Measurements from ENCODE around the gene MSMP. TPM values are rescaled to one million over a fixed set of nuclear protein-coding genes. Genes with fewer than 3 reads are reported as not detected.

The MSMP gene
- total and polyA plus RNA-seq, 2 experiments from 2014 or later: 0.81 TPM; not detected in 1

GRCh38 chr9:35771075-35771433 lies 17.0 kb upstream of the MSMP start:
- H4K20me1 ChIP-seq (replicated peaks; ENCODE audit: insufficient read depth): peaks cover 3% of the 10 kb centered on the region; the same call in 1 of the 2 replicates
- no peak overlapping the region for H3K4me3 Mint-ChIP-seq
- H3K36me3 ChIP-seq (ENCODE audit: insufficient read depth): no peaks in the 10 kb centered on the region
- H3K27ac ChIP-seq (ENCODE audit: low read depth): no peak overlapping the region
- no peak overlapping the region for H3K4me3 ChIP-seq
- no peak for TF ChIP-seq ETS1 (IDR thresholded peaks at IDR 0.05)
- TF ChIP-seq REST (IDR thresholded peaks at IDR 0.05; ENCODE audit: unreplicated experiment): no peak
- TF ChIP-seq CREB1 (CRISPR knock-in tag; IDR thresholded peaks at IDR 0.05; ENCODE audit: low read depth): no peak
- no peak for TF ChIP-seq EZH2phosphoT487 (IDR thresholded peaks at IDR 0.05; ENCODE audit: unreplicated experiment)
- no peak for TF ChIP-seq NANOG (IDR thresholded peaks at IDR 0.05; ENCODE audit: borderline replicate concordance)
- no peak for TF ChIP-seq STAT1 (IDR thresholded peaks at IDR 0.05; ENCODE audit: unreplicated experiment)
- no peak for TF ChIP-seq ZNF462 (CRISPR knock-in tag; IDR thresholded peaks at IDR 0.05)
- TF ChIP-seq ZNF114 (CRISPR knock-in tag; IDR thresholded peaks at IDR 0.05): no peak
- TF ChIP-seq POLR2AphosphoS5 (IDR thresholded peaks at IDR 0.05; ENCODE audit: low read depth): no peak
- TF ChIP-seq CTCF (conservative IDR thresholded peaks at IDR 0.05; ENCODE audit: low read depth in 2 of 2): no peak
- no peak for TF ChIP-seq ZNF331 (CRISPR knock-in tag; IDR thresholded peaks at IDR 0.05; ENCODE audit: low read depth)
- TF ChIP-seq EZH2 (IDR thresholded peaks at IDR 0.05; ENCODE audit: low read depth, unreplicated experiment): no peak
- no peak for TF ChIP-seq JUNB (IDR thresholded peaks at IDR 0.05; ENCODE audit: unreplicated experiment)
- no peaks in the 10 kb centered on the region for H3K9me3 Mint-ChIP-seq
- H3K79me2 ChIP-seq (replicated peaks; ENCODE audit: insufficient read depth): peaks cover 7% of the 10 kb centered on the region; the same call in 1 of the 2 replicates
- no peak overlapping the region for H2AFZ ChIP-seq
- H3K4me1 ChIP-seq (ENCODE audit: insufficient read depth): peaks cover 13% of the 10 kb centered on the region
- no peak for ATAC-seq
- H3K4me2 ChIP-seq: no peak overlapping the region
- H3K27ac Mint-ChIP-seq: no peak overlapping the region
- no peak for DNase-seq (ENCODE audit: low spot score)
- no peaks in the 10 kb centered on the region for H3K27me3 ChIP-seq (ENCODE audit: insufficient read depth)
- H3K36me3 Mint-ChIP-seq (ENCODE audit: low read depth): no peaks in the 10 kb centered on the region
- no peaks in the 10 kb centered on the region for H3K9me2 ChIP-seq (ENCODE audit: insufficient read depth)
- 0 out of 2 replicates have a peak, but pooled peaks cover 4% of the 10 kb centered on the region for H3F3A ChIP-seq (replicated peaks; ENCODE audit: low read depth)
- peaks cover 14% of the 10 kb centered on the region for H3K4me1 Mint-ChIP-seq
- H3K27me3 Mint-ChIP-seq (ENCODE audit: insufficient read depth, low read depth, poor library complexity): no peaks in the 10 kb centered on the region

All from GM23338 (cell line).